ENCODE results near the gene SGTA. TPM values are rescaled to one million over a fixed set of nuclear protein-coding genes. Genes with fewer than 3 reads are reported as not detected.

Gene SGTA
- total and polyA plus RNA-seq, 2 of the 13 experiments (the other 11 are each of a cell fraction or from before 2014, with no cell fraction given), result 43.9 to 47.4 TPM

DNA sequence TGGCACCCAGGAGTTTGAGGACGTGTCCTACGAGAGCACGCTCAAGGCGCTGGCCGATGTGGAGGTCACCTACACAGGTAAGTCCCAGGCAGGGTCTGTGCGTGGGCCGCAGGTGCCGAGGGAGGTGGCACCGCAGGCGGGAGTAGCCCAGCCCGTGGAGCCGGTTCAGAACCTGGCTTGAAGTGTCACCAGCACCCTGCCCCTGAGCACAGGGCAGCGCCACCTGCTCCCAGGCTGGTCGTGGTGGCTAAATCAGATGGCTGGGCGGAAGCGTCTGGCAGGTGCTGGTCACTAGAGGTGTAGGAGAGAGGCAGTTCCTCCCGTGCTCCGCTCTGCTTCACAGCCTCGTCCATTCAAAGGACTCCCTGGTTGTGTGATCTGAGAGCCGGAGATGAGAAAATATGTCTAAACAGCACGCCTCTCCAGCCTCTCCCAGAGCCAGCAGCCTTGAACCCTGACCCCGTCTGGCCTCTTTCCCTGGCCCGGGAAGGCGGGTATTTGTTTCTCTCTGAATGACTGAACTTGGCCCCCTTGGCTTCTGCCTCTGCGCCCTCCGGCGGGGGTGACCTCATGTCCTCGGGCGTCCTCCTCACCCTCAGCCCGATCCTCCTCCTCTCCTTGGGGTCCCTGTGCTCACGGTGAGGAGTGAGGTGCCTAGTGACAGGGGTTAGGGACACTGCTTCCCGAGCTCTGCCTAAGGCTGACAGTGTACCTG, 7.6 kb upstream of the SGTA start (continued):
- TF ChIP-seq U2AF1 (optimal IDR thresholded peaks at IDR 0.05; ENCODE audit: low read depth, low read length) (no peak), KAT8 (CRISPR knock-in tag; IDR thresholded peaks at IDR 0.05) (peak; percentile 57), ZNF30 (CRISPR knock-in tag; IDR thresholded peaks at IDR 0.05) (no peak), ZNF3 (CRISPR knock-in tag; IDR thresholded peaks at IDR 0.05) (no peak), ADNP (CRISPR knock-in tag; IDR thresholded peaks at IDR 0.05) (no peak), ARID2 (CRISPR knock-in tag; IDR thresholded peaks at IDR 0.05; ENCODE audit: borderline replicate concordance) (no peak), NFRKB (IDR thresholded peaks at IDR 0.05) (no peak), HNRNPH1 (optimal IDR thresholded peaks at IDR 0.05; ENCODE audit: low read depth, low read length) (no peak), ZNF737 (CRISPR knock-in tag; IDR thresholded peaks at IDR 0.05; ENCODE audit: borderline replicate concordance) (no peak), SMAD3 (CRISPR knock-in tag; IDR thresholded peaks at IDR 0.05) (no peak), TRIM24 (CRISPR knock-in tag; IDR thresholded peaks at IDR 0.05) (no peak), RXRB (CRISPR knock-in tag; IDR thresholded peaks at IDR 0.05; ENCODE audit: borderline replicate concordance) (peak; percentile 99), TCF7 (IDR thresholded peaks at IDR 0.05; ENCODE audit: low read depth) (peak; percentile 48; the same call in 1 of the 2 replicates), ONECUT2 (CRISPR knock-in tag; IDR thresholded peaks at IDR 0.05) (no peak), HES4 (CRISPR knock-in tag; IDR thresholded peaks at IDR 0.05; ENCODE audit: borderline replicate concordance) (no peak), ZNF615 (CRISPR knock-in tag; IDR thresholded peaks at IDR 0.05; ENCODE audit: borderline replicate concordance) (no peak), TAF15 (IDR thresholded peaks at IDR 0.05; ENCODE audit: low read depth, low read length, poor library complexity, severe bottlenecking) (no peak), FOXP1 (IDR thresholded peaks at IDR 0.05) (no peak), FOXP1 (CRISPR knock-in tag; IDR thresholded peaks at IDR 0.05) (peak; percentile 58), CCAR2 (optimal IDR thresholded peaks at IDR 0.05; ENCODE audit: low read depth, low read length) (no peak), PAWR (CRISPR knock-in tag; IDR thresholded peaks at IDR 0.05; ENCODE audit: borderline replicate concordance) (no peak), ERF (CRISPR knock-in tag; IDR thresholded peaks at IDR 0.05) (peak; percentile 80; the same call in 1 of the 2 replicates), SMYD3 (CRISPR knock-in tag; IDR thresholded peaks at IDR 0.05) (no peak), TMF1 (CRISPR knock-in tag; IDR thresholded peaks at IDR 0.05; ENCODE audit: low read depth) (no peak), ZNF160 (CRISPR knock-in tag; IDR thresholded peaks at IDR 0.05) (no peak), ZBTB42 (CRISPR knock-in tag; IDR thresholded peaks at IDR 0.05) (no peak)
- TF ChIP-seq, protein P1, sequence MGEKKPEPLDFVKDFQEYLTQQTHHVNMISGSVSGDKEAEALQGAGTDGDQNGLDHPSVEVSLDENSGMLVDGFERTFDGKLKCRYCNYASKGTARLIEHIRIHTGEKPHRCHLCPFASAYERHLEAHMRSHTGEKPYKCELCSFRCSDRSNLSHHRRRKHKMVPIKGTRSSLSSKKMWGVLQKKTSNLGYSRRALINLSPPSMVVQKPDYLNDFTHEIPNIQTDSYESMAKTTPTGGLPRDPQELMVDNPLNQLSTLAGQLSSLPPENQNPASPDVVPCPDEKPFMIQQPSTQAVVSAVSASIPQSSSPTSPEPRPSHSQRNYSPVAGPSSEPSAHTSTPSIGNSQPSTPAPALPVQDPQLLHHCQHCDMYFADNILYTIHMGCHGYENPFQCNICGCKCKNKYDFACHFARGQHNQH (CRISPR knock-in tag; IDR thresholded peaks at IDR 0.05), result peak; percentile 71; the same call in 1 of the 2 replicates
- TF ChIP-seq, protein P2, sequence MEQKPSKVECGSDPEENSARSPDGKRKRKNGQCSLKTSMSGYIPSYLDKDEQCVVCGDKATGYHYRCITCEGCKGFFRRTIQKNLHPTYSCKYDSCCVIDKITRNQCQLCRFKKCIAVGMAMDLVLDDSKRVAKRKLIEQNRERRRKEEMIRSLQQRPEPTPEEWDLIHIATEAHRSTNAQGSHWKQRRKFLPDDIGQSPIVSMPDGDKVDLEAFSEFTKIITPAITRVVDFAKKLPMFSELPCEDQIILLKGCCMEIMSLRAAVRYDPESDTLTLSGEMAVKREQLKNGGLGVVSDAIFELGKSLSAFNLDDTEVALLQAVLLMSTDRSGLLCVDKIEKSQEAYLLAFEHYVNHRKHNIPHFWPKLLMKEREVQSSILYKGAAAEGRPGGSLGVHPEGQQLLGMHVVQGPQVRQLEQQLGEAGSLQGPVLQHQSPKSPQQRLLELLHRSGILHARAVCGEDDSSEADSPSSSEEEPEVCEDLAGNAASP (CRISPR knock-in tag; IDR thresholded peaks at IDR 0.05; ENCODE audit: borderline replicate concordance), result peak; percentile 97; the same call in 1 of the 2 replicates
- TF ChIP-seq, protein P3, sequence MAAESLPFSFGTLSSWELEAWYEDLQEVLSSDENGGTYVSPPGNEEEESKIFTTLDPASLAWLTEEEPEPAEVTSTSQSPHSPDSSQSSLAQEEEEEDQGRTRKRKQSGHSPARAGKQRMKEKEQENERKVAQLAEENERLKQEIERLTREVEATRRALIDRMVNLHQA (CRISPR knock-in tag; IDR thresholded peaks at IDR 0.05), result no peak

All from HepG2 (cell line).